ENCODE measurements around the gene EP400.

EP400 gene

DNA sequence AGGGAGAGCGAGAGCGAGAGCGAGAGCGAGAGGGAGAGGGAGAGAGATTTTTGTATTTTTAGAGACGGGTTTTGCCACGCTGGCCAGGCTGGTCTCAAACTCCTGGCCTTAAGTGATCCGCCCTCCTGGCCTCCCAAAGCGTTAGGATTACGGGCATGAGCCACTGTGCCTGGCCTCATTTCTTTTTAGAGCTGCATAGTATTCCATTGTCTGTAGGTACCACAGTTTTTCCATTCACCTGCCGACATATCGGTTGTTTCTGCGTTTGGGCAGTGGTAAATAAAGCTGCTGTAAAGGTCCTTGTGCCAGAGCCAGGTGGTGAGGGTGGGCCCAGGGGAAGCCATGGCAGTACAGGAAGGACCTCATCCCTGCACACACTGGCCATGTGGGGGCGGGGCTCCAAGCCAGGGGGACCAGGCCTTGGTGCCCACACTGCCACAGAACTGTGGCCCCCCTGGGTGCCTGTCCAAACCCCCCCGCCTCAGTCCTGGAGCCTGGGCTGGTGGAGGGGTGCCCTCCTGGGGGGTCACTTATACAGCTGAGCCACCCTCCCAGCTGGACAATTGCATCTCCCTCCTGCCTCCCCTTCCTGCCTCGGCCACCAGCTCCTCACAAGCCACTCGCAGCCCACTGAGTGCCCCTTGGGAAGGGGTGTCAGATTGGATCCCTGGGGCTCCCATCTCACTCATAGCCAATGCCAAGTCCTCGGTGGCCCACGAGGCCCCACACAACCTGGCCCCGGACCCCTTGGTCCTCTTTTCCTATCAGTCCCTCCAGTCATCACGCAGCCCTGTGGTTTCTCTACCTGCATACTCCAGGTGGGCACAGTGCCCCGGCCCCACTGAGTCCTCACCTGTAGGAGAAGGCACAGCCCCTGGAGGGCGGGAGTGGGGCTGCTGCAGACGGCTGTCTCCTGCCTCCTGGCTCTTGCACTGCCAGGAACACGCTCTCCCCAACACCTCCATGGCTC lies 22.3 kb upstream of the EP400 start:
- DNase-seq = no peak

DNA sequence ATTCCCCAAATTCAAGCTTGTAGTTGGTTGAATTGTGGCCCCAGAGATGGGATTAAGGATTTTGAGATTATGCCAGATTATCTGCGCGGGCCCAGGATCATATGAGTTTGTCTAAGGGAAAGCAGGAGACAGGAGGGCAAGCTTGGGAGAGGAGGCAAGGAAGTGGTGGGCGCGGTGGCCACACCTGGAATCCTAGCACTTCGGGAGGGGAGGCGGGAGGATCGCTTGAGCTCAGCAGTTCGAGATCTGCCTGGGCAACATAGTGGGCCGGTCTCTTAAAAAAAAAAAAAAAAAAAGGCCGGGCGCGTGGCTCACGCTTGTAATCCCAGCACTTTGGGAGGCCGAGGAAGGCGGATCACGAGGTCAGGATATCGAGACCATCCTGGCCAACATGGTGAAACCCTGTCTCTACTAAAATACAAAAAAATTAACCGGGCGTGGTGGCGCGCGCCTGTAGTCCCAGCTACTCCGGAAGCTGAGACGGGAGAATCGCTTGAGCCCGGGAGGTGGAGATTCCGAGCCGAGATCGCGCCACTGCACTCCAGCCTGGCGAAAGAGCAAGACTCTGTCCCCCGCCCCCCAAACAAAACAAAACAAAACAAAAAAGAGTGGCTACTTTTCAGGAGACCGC lies 21.5 kb upstream of the EP400 start:
- no peak for DNase-seq

- peak; percentile 84 for DNase-seq
Observed at GRCh38 chr12:131928711-131929580, 20.8 kb upstream of the EP400 start, which contains the start of gene PUS1. Gene PUS1, plus strand, starts transcription at chr12:131929276. Its CDS starts 447 bp downstream, at chr12:131929723.

DNA sequence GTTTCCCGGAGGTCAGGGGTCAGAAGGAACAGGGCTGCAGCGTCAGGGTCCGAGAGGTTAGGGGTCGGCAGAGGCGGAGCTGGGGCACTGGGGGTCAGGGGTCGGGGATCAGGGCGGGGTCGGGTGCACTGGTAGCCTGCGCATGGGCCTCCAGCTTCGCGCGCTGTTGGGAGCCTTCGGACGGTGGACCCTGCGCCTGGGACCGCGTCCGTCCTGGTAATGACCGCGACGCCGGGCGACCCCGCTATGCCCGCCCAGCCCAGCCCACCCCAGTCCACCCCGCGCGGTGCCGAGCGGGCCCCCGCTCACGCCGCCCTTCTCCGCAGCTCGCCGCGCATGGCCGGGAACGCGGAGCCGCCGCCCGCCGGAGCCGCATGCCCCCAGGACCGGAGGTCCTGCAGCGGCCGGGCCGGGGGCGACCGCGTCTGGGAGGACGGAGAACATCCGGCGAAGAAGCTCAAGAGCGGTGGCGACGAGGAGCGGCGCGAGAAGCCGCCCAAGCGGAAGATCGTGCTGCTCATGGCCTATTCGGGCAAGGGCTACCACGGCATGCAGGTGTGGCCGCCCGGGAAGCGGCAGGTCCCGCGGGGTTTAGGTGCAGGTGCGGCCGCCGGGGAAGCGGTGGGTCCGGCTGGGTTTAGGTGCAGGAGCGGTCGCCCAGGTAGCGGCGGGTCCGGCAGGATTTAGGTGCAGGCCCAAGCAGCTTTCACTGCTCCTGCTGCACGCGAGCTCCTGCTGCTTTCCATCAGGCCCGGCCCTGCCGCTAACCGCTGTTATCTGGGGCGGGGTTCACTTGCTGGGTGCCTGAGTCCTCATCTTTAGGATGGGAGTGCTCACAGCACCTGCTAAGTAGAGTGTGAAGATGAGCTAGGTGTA lies 19.9 kb upstream of the EP400 start:
- DNase-seq = no peak

- DNase-seq = no peak
Observed at GRCh38 chr12:131930510-131930909, 19.2 kb upstream of the EP400 start.

GRCh38 chr12:131933387-131933786 lies 16.4 kb upstream of the EP400 start:
- no peak for DNase-seq

- no peak for DNase-seq
Observed at GRCh38 chr12:131934535-131934934, 15.2 kb upstream of the EP400 start.

GRCh38 chr12:131938082-131938481 lies 11.7 kb upstream of the EP400 start:
- no peak for DNase-seq

DNA sequence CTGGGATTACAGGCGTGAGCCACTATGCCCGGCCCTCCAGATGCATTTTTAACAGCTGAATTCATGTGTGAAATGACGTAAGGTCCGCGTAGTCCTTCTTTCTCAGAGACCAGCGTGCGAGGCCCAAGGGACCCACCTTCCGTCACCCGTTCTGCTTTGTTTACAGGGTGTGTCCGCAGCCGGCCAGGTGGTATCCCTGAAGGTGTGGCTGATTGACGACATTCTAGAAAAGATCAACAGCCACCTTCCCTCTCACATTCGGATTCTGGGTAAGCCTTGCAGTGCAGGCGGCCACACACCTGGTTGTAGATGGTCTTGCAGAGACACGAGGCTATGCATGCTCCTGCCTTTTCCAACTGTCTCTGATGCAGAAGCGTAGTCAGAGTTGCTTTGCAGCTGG lies 10.7 kb upstream of the EP400 start:
- no peak for DNase-seq

GRCh38 chr12:131940141-131940547 lies 9.6 kb upstream of the EP400 start:
- DNase-seq = no peak

DNA sequence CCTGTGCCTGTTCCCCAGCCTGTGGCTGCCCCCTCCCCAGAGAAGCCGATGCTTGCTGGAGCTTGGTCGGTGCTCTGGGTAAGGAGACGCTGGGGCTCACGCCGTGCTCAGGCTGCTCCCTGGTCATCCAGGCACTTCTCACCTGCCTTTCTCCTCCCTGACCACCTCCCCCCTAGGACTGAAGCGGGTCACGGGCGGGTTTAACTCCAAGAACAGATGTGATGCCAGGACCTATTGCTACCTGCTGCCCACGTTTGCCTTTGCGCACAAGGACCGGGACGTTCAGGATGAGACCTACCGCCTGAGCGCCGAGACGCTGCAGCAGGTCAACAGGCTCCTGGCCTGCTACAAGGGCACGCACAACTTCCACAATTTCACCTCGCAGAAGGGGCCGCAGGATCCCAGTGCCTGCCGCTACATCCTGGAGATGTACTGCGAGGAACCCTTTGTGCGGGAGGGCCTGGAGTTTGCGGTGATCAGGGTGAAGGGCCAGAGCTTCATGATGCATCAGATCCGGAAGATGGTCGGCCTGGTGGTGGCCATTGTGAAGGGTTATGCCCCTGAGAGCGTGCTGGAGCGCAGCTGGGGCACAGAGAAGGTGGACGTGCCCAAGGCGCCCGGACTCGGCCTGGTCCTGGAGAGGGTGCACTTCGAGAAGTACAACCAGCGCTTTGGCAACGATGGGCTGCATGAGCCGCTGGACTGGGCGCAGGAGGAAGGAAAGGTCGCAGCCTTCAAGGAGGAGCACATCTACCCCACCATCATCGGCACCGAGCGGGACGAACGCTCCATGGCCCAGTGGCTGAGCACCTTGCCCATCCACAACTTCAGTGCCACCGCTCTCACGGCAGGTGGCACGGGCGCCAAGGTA lies 8.4 kb upstream of the EP400 start:
- no peak for DNase-seq

- DNase-seq = no peak
Observed at GRCh38 chr12:131941987-131942341, 7.8 kb upstream of the EP400 start.

- DNase-seq = no peak
Observed at GRCh38 chr12:131942671-131943070, 7.1 kb upstream of the EP400 start.

DNA sequence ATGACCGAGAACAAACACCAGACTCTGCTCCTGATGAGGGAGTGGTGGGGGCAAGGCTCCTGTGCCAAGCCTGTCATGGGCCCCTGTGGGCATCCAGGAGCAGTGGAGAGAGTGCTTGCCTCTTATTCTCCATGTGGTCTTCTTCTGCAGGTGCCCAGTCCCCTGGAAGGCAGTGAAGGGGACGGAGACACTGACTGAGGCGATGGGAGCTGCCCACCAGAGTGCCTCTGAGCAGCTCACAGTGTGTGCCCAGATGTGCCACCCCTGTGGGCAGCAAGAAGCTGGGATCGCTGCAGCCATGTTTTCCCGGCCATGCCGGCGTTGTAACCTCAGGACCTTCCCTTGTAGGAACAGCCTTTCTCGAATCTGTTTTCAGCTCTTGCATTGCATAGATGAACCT lies 6.4 kb upstream of the EP400 start:
- DNase-seq = no peak

DNA sequence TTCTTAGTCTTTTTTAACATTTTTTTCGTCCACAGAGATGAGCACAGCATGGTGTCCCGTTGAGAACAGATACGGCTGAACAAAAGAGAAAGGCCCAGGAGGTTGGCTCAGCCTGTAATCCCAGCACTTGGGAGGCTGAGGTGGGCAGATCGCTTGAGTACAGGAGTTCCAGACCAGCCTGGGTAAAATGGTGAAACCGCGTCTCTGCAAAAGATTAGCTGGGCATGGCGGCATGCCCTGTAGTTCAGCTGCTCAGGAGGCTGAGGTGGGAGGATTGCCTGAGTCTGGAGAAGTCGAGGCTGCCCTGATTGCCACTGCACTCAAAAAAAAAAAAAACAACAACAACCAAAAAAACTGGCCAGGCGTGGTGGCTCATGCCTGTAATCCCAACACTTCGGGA lies 5.9 kb upstream of the EP400 start:
- no peak for DNase-seq

DNA sequence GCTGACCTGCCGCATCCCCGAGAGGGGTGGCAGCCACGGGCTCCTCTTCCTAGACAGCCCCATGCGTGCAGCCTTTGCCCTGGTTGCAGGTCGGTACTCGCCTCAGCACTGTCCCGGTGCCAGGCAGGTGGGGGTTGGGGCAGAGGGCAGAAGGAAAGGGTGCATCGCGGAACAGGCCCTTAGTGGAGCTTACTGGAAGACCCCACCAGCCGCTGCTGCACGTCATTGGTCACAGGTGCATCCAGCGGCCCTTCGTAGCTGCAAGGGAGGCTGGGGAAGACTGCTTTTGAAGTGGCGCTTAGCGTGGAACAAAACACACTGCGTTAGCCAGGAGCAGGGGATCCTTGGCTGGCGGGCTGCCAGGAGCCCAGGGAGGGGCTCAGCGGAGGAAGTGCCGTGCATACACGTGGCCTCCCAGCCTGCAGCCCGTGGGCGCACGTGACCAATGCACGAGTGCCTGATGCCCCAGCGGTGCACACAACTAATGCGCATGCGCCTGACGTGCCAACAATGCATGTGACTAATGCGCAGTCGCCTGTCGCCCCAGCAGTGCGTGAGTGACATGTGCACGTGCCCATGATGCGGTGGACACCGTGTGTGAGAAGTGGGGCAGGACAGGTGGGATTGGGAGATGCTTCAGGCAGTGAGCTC lies 5.0 kb upstream of the EP400 start:
- no peak for DNase-seq

DNA sequence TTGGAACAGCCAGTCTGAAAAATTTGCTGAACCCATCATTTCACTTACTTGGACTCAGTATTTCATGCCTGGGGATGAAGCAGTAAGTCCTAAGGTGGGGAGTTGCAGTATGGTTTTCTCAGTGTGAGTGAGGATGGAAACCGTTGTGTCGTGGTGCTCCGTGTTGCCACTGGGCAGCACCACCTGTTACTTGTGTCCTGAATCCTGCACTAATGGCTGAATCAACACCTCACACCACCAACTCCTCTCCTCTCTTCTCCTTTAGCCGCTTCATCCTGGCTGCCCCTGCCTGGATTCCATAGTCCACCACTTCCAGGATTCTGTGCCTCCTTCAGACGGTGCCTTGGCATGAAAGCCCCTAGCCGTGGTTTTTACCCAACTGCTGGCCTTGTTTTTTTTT lies 3.0 kb upstream of the EP400 start:
- DNase-seq = no peak

DNA sequence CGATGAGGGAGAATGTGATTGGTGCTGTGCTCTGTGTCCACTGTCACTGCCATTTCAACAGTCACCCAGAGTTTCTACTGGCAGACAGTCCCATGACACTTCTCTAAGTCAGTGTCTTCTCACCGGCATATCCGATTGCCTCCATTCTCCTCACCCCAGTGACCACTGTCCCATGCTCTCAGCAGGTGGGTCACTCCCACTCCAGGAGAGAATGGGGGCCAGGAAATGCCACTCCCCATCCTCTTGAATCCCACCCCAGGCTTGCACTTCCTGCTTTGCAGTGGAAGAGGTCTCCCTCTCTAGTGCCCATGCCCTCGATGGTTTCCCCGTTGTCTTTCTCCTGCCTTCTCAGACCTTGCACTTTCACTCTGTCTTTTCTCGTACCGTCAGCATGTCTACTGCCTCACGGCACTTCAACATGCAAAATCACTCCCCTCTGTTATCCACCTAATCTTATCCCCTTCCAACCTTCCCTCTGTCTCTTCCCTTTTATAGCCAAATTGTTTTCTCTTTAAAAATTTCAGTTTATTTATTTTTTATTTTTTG lies 2.2 kb upstream of the EP400 start:
- DNase-seq = no peak

DNA sequence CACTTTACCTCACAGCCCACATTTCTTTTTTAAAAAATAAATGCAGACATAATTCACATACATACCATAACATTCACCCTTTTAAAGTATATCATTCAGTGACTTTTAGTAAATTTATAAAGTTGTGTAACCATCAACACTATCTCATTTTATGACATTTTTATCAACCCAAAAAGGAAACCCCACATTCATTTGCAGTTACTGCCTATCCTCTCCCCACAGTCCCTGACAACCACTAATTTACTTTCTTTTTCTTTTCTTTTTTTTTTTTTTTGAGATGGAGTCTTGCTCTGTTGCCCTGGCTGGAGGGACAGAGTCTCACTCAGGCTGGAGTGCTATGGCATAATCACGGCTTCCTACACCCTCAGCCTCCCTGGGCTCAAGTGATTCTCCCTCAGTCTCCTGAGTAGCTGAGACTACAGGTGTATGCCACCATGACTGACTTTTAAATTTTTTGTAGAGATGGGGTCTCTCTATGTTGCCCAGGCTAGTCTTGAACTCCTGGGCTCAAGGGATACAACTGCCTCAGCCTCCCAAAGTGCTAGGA lies 1.5 kb upstream of the EP400 start:
- DNase-seq = no peak
